ENCODE measurements around the gene OGFR.

OGFR gene

GRCh38 chr20:62816031-62816883, 11.6 kb downstream of the OGFR start:
- no peak for DNase-seq

- no peak for DNase-seq
Observed at GRCh38 chr20:62816884-62817873, 12.5 kb downstream of the OGFR start, which contains the start of gene COL9A3. Gene COL9A3, plus strand, starts transcription at chr20:62817050. Its CDS starts 15 bp downstream, at chr20:62817065.

DNA sequence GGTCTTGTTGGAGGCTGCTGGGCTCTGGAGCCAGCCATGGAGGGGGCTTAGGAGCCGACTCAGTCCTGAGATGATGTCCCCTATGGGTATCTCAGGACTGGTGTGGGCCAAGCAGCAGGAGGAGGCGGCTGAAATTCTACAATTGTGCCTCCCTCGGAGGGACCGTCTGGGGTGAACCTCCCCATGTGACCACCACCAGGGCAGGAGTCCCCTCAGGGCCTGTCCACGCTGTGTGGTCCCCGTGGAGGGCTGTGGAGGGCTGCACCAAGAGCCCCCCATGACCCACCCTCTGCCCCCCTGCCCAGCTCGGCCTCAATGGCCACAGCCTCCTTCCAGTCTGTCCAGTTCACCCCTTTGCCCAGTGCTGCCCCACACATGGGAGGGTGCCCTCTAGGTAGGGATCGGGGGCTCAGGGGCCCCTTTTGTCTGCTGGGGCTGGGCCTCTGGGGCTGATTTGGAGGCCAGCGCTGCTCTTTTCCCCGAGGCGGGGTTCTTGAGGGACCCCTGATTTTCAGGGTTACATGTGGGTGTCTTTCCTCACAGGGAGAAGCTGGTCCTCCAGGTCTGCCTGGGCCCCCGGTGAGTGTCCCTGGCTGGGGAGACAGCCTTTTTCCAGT, 13.4 kb downstream of the OGFR start:
- DNase-seq, result no peak

DNA sequence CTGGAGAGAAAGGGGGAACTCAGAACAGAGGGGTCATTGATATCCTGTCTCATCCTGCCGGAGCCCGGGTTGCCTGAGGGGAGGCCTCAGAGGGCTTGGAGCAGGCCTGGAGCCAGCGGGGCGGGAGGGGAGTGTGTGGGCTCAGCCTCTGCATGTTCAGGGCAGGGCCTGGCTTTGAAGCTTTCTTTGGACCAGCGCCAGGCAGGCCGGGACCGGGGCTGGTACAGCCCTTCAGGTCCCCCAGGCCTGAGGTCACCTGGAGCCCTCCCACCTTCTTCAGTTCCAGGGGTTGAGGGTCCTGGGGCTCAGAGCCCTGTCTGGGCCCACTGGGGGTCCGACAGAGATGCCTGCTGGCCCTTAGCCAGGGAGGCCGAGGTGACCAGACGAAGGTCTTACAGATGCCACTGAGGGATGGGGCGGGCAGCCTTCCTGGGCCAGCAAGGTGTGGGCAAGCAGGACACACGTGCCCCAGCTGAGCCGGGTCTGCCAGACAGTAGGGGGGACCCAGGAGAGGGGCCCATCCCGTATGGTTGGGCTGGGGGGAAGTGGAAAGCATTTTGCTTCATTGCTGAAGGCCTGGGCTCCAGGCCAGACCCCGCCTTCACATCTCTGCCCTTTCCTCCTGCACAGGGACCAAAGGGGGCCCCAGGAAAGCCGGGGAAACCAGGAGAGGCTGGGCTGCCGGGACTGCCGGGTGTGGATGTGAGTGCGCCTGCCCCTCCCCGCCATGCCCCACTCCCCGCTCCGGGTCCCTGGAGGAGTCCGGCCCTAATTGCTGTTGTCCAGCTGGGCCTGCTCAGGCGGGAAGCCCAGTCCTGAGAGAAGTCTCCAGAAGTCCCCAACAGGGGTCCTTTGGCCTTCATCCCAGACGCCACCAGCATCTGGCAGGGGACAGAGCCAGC, 14.2 kb downstream of the OGFR start:
- DNase-seq, result no peak

DNA sequence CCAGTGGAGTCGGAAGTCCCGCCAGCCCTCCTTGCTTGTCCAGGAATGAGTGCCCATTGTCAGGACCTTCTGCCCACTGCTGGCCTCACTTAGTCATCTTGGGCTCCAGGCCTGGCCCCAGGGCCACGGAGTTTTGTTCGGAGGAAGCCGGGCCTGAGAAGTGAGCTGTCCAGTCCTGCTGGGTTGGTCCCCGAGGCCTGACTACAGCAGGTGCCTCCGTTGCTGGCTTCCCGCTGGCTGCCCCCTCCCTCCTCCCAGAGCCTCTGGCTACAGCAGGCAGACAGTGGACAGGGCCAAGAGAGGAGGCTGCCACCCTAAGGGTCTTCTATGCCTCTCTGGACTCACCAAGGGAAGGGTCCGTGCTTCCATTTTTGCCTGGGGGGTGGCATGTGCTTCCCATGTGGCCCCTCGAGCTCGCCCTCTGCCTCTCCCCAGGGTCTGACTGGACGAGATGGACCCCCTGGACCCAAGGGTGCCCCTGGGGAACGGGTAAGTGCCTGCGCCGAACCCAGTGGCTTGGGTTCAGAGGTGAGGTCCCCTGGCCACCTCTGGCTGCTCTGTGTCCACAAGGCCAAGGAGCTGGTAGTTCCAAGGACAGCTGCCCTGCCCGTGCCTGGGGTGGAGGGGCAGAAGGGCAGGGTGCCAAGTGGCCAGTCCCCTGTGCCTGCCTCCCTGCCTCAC, 15.0 kb downstream of the OGFR start:
- DNase-seq, result no peak

DNA sequence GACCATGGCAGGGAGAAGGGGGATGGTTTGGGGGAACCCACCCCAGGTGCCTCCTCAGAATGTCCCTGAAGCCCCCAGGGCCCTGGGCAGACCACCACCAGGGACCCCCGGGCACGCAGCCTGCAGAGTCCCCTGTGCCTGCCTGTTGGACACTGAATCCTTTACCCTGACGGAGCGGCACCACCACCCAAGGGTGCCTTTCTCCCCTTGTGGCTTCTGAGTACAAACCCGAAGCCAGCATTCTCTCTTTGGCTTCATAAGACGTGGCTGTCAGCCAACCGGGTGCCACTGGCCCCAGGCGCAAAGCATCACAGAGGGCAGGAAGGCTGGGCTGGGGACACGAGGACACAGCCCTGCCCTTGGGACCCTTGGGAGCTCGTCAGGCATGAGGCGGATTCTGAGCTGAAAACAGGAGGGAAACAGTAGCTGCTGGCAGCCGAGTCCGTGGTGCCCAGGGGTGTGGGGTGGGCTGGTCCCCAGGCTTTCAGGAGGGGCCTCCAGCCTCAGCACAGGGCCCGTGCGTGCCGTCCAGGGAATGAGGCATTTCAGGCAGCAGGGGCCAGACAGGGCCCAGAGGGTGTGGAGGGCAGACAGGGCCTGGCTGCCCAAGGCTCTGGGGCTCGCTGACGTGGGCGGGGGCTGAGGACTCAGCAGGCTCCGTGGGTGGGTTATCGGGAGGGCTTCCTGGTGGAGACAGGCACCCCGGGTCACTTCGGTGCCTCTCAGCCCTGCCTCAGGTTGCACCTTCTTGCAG, 15.8 kb downstream of the OGFR start:
- no peak for DNase-seq

DNA sequence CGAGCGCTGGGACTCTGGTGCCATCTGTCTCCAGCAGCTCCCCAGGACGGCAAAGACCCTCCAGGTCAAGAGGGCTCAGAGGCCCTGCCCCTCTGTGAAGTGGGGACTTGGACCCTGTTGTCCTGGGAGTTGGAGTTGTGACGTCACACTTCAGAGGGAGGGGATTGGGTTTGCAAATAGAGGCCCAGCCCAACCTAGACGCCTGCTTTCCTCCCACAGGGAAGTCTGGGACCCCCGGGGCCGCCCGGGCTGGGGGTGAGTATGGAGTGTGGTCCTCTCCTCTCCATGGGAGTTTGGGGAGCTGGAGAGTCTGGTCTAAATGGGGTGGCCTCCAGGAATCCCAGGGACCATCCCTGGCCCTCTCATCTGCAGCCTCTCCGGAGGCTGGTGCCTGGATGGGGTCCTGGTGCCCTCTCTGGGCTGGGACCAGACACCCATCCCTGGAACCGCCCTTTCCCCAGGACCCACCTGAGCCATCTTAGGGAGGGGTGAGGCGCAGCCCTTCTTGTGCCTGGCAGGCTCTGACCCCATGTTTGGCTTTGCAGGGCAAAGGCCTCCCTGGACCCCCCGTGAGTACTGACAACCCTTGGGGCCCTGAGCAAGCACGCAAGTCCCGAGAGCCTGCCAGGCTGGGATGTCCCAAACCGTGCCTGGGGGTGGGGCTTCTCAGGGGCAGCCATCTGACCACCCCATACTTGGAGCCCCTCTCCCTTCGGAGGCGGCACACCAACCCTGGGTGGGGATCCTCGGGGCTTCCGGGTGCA, 16.5 kb downstream of the OGFR start:
- no peak for DNase-seq

DNA sequence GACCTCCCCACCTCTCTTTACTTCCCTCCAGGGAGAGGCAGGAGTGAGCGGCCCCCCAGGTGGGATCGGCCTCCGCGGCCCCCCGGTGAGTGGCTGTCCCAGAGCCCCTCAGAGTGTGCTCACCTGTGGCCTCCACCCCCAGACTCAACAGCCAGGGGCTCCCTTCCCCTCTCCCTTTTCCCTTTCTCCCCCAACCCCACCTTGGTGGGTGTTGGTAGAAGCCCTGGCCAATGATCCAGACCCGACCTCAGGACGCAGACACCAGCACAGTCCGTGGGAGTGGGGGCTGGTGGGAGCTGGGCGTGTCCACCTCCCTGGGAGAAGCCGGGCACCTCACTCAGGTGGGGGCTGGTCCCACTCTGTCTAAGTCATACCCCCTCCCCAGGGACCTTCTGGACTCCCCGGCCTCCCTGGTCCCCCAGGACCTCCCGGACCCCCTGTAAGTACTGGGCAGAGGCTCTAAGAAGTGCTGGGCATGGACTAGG, 17.1 kb downstream of the OGFR start:
- no peak for DNase-seq

- no peak for DNase-seq
Observed at GRCh38 chr20:62822239-62822787, 17.7 kb downstream of the OGFR start.

DNA sequence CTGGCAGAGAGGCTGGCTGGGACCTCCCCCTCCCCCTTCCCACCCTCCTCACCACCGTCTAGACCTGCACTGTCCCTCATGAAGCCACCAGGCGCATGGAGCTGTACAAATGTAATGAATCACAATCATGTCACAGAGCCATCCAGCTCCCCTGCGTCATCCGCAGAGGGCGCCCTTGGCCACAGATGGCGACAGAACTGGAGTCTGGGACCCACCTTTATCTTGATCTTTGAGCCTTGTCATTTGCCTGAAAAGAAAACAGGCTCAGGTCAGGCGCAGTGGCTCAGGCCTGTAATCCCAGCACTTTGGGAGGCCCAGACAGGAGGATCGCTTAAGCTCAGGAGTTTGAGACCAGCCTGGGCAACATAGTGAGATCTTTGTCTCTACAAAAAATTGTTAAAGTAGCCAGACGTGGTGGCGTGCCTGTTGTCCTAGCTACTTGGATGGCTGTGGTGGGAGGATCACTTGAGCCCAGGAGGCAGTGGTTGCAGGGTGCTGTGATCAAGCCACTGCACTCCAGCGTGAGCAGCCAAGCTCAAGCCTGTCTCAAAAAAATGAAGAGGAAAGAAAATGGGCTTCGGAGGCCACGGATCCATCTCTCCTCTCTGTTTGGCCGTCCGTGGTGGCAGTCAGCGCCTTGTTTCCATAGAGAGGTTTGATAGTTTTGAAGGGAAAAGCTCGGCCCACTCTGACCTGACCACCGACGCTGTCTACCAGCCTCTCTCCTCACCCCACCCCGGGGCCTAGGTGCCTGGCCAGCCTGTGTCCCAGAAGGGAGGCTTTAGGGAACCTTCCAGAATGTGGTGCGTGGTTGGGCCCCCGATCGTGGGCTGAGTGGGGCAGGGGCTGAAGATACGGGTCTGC, 18.4 kb downstream of the OGFR start:
- peak; percentile 37 for DNase-seq

DNA sequence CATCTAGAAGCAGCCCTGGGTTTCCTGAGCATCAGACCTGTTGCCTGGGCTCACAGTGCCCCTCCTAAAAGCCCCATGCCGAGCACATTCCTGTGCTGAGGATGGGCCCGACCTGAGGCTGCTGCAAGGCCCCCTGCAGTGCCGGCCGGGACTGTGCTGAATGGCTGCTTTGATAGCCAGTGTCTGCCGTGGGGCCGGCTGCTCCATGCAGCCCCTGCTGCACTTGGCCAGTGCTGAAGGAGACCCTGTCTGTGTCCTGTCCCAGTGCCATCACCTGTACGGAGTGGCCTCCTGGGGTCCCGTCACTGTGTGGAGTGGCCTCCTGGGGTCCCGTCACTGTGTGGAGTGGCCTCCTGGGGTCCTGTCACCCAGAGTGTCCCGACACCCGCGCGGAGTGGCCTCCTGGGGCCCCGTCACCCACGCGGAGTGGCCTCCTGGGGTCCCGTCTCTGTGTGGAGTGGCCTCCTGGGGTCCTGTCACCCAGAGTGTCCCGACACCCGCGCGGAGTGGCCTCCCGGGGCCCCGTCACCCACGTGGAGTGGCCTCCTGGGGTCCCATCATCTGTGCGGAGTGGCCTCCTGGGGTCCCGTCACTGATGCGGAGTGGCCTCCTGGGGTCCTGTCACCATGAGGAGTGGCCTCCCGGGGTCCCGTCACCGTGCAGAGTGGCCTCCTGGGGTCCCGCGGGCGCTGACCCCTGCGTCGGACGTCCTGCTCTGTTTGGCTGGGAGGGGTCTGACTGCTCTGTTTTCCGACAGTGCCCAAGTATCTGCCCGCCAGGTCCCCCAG, 19.2 kb downstream of the OGFR start:
- no peak for DNase-seq

DNA sequence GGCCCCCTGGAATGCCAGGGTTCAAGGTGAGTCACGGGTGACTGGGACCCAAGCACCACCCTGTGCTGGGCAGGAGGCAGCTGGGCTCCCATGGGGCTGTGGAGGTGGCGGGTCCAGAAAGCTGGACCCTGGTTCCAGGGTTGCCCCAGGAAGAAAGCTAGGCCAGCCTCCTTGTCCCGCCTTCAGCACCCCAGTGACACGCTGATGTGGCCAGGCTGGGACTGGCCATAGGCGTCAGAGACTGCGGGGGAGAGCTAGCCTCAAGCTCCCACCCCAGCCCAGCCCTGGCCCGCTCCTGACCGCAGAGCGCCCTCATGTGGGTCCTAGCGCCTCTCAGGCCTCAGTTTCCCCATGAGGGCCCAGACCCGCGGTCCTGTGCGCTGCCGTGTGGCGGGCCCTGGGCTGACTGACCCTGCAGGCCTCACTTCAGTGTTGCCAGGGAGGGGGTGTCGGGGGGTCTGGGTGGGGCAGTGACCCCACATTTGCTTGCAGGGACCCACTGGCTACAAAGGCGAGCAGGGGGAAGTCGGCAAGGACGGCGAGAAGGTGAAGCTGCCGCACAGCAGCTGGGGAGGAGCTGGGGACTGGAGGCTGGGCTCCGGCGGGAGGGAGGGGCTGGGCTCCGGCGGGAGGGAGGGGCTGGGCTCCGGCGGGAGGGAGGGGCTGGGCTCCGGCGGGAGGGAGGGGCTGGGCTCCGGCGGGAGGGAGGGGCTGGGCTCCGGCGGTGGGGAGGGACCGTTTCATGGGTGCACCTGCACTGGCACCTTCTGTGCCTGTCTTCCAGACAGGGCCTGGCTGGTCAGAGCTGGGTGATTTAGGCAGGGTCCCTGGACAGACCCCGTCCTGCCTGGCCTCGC, 20.1 kb downstream of the OGFR start:
- DNase-seq, result peak; percentile 71

GRCh38 chr20:62825333-62825985, 20.8 kb downstream of the OGFR start:
- DNase-seq, result no peak

DNA sequence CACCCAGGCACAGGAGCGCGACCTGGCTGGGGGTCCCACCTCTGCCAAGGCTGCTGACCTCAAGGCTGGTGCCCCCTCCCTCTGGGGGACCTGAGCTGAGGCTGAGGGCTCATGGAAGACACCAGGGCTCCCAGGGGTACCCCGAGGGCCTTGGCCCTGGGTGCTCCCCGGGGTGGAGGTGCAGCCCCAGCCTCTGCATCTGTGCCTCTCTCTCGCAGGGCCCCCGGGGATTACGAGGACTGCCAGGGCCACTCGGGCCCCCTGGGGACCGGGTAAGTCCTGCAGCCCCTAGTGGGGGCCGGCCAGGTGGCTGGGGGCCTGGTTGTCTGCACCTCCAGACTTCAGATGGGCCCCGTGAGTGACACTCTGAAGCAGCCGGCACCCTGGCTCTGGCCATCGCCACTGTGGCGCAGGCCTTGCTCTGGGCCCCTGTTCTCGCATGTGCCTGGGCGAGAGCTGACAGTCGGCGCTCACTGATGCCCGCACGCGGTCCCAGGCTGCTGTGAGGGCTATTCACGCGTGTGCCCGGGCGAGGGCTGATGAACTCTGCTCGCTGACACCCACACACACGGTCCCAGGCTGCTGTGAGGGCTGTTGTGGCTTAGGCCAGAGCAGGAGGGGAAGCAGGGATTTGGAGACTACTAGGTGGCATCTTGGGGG, 21.5 kb downstream of the OGFR start:
- no peak for DNase-seq

DNA sequence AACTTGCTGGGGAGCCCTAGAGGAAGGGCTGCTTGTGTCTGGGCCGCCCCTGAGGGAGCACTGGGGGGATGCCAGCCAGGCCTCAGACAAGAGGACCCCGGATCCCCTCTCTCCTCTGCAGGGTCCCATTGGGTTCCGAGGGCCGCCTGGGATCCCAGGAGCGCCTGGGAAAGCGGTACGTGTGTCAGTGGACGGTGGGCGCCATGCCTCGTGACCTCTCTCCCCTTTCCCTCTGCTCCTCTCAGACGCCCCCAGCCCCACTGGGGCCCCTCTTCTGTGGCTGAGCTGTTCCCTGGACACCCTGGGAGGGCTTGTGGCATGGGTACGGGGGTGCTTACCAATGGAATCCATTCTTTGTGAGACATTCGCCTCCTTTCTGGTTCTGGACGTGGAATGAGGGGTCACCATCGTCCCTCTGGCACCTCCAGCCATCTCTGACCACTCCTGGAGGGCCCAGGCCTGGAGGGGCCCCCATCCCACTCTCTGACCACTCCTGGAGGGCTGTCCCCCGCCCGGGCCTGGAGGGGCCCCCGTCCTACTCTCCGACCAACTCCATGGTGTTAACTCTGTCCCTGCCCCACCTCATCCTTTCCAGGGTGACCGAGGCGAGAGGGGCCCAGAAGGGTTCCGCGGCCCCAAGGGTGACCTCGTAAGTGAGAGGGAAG, 22.1 kb downstream of the OGFR start:
- DNase-seq, result no peak
